ENCODE data around the gene ARSG.

DNA sequence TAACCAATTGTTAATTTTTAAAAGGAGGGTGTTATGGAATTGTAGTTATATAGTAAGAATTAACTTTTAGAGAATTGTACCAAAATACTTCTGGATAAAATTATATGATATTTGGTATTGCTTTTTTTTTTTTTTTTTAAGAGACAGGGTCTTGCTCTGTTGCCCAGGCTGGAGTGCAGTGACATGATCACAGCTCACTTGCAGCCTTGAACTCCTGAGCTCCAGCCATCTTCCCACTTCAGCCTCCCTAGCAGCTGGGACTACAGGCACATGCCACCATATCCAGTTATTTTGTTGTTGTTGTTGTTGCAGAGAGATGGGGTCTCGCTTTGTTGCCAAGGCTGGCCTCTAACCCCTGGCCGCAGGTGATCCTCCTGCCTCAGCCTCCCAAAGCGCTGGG, 8.5 kb downstream of the ARSG start:
- TF ChIP-seq, protein P1, sequence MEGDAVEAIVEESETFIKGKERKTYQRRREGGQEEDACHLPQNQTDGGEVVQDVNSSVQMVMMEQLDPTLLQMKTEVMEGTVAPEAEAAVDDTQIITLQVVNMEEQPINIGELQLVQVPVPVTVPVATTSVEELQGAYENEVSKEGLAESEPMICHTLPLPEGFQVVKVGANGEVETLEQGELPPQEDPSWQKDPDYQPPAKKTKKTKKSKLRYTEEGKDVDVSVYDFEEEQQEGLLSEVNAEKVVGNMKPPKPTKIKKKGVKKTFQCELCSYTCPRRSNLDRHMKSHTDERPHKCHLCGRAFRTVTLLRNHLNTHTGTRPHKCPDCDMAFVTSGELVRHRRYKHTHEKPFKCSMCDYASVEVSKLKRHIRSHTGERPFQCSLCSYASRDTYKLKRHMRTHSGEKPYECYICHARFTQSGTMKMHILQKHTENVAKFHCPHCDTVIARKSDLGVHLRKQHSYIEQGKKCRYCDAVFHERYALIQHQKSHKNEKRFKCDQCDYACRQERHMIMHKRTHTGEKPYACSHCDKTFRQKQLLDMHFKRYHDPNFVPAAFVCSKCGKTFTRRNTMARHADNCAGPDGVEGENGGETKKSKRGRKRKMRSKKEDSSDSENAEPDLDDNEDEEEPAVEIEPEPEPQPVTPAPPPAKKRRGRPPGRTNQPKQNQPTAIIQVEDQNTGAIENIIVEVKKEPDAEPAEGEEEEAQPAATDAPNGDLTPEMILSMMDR (IDR thresholded peaks at IDR 0.05; ENCODE audit: low read length) = no peak
- no peak for TF ChIP-seq EZH2 (IDR thresholded peaks at IDR 0.05; ENCODE audit: borderline replicate concordance, low read length)

All from OCI-LY1 (cell line).